Renal pelvis (tissue), 12 donors: Measurements from ENCODE around the gene FGF14. TPM values are rescaled to one million over a fixed set of nuclear protein-coding genes. Genes with fewer than 3 reads are reported as not detected.
A peak's percentile ranks its signal among the peaks of the same experiment; 100 is the strongest.

Experiments used
- DNase-seq: peaks from one replicate; pipeline ENCODE4 v3.0.0-alpha.2; 2013
- long read RNA-seq, 16 experiments: transcript quantifications; one replicate each; lab custom pipeline, GENCODE V29; 2026
- polyA plus RNA-seq, 3 donors: library from polyadenylated mRNA; unstranded; fragments of 120-200 nt; gene quantifications; one replicate each; pipeline ENCODE4 v1.2.1, GENCODE V29; 2013; ENCODE audit not compliant: insufficient read length in 3 of 3

FGF14 gene
- polyA plus RNA-seq: under 1 TPM; 0.55 to 0.94 (median 0.76) TPM
- long read RNA-seq, donor 1: 0 reads
- long read RNA-seq, donor 2: 0 reads
- long read RNA-seq, donor 3, partial matches to known transcripts: 0 of 1 reads
- long read RNA-seq, donor 3, other reads (novel, unspliced or antisense): 0 of 1 reads
- long read RNA-seq, donor 4: 0 reads
- long read RNA-seq, donor 5: 0 reads
- long read RNA-seq, donor 6: 0 reads
- long read RNA-seq, donor 7: 0 reads
- long read RNA-seq, donor 8: 0 reads
- long read RNA-seq, donor 9: 0 reads
- long read RNA-seq, donor 10: 0 reads
- long read RNA-seq, donor 11, partial matches to known transcripts: 0 of 1 reads
- long read RNA-seq, donor 11, other reads (novel, unspliced or antisense): 0 of 1 reads
- long read RNA-seq, donor 12: 0 reads
- long read RNA-seq, donor 13: 0 reads
- long read RNA-seq, donor 14: 0 reads
- long read RNA-seq, donor 15: 0 reads
- long read RNA-seq, donor 16: 0 reads

- DNase-seq: no peak
Measured at GRCh38 chr13:102401766-102402165, at the start of gene FGF14. Gene FGF14, minus strand, starts transcription at chr13:102402048.

DNA sequence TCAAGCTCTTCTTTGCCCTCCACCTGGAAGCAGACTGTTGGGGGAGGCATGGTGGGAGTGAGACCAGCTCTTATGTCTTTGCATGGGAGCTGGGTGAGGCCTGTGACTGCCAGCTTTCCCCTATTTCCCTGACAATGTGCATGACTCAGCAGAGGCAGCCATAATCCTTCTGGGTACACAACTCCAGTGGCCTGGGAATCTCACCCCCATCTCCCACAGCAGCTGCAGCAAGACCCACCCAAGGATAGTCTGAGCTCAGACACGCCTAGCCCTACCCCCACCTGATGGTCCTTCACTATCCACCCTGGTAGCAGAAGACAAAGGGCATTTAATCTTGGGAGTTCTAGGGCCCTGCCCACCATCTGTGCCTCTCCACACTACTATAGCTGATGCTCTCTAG, 41.4 kb upstream of the FGF14 start:
- DNase-seq: no peak

DNA sequence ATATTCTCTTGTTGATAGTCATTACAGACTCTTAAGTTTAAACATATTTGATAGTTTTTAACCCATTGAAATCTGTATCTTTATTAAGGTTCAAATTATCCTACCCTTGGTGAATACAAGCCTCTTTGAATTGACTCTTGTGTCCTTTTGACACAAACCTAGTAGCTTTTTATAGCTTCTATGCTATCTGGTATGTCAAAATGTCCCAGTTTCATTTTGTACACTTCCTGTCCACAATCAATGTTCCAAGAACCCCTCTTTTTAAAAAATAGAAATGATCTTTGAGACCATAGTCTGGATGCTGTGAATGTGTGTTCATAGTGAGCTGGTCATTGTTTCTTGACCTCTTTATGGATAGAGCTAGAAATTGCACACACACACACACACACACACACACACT, 39.2 kb upstream of the FGF14 start:
- DNase-seq: no peak

- peak; percentile 8 for DNase-seq
Measured at GRCh38 chr13:102440259-102440936, 38.5 kb upstream of the FGF14 start.

DNA sequence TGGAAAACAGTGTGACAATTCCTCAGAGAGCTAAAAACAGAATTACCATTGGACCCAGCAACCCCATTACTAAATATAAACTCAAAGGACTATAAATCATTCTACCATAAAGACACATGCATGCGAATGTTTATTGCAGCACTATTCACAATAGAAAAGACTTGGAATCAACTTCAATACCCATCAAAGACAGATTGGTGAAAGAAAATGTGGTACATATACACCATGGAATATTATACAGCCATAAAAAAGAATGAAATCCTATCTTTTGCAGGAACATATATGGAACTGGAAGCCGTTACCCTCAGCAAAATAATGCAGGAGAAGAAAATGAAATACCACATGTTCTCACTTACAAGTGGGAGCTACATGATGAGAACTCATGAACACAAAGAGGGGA, 20.8 kb upstream of the FGF14 start:
- DNase-seq: no peak

- DNase-seq: peak; percentile 37
Measured at GRCh38 chr13:102405499-102406100, 3.8 kb upstream of the FGF14 start.

DNA sequence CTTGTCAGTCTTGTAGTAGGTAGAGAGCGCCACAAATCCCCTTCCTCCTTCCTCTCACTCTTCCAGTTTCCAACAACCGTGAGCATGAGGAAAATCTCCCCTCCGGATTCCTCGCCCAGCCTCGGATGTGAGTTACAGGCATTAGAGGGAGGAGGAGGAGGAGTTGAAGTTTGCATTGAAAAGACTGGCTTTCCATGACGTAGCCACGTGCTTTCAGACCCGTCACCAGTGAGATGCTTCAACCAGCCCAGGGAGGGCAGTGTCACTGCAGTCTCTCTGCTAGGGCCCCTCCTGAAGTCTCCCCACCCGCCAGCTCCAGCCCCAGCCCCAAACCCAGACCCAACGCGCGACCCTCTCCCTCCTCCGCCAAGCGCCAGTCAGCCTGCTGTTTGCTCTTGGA, 442 bp upstream of the FGF14 start:
- DNase-seq: no peak

DNA sequence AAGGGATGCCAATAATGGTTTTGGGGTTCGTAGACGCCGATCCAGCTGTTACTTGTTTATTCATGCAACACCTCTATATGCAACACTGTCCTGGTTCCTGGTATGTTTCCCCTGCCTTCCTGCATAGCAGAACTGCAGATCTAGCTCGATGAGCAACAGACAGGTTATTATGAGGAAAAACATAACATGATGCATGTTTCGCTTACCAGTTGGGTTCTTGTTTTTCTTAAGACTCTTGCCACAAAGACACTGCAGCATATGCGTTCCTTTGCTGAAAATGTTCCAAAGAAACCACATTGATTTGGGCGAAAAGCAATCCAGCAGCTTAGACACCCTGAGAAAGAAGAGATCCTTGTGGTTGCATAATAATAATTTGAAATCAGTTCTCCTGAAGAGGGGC, 583 bp downstream of the FGF14 start:
- no peak for DNase-seq

- DNase-seq: no peak
Measured at GRCh38 chr13:102400675-102401145, 1.1 kb downstream of the FGF14 start.

DNA sequence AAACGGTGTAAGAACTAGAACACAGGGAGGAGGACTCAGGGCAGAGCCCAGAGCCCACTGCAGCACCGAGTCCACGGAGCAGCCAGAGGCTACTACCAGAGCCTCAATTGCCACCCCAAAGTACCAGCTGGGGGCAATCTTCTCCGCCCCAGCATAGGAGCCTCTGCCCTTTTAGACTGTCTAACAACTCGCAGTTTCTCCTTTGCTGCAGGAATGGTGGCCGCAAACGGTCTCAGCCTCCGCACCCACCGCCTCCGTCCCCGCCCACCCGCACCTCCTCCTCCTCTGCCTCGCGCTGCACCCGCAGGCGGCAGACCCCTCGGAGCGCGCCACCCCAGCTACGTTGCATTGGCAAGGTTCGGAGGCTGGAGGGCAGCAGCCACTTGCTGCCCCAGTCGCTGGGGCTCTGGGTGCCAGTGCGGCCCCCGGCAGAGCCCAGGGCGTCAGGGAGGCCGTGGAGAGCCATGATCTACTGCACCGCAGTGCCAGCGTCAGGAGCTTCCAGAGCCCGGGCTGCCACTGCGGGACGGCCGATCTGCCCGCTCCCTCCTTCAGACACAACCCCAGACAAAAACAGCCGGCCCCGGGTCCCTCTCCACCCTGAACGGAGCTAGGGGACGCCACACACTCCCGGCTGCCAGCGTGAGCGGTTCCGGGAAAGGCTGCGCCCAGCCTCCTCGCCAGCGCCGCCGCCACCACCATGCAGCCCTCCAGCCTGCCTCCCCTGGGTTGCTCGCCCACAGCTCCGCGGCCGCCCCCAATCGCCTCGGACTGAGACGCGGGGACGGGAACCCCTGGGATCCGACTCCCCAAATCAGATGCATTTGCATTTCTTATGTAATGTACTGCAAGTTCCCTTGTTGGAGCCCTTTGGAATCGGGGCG, 1.8 kb downstream of the FGF14 start:
- DNase-seq: no peak

- DNase-seq: no peak
Measured at GRCh38 chr13:102395939-102396338, 5.9 kb downstream of the FGF14 start.

DNA sequence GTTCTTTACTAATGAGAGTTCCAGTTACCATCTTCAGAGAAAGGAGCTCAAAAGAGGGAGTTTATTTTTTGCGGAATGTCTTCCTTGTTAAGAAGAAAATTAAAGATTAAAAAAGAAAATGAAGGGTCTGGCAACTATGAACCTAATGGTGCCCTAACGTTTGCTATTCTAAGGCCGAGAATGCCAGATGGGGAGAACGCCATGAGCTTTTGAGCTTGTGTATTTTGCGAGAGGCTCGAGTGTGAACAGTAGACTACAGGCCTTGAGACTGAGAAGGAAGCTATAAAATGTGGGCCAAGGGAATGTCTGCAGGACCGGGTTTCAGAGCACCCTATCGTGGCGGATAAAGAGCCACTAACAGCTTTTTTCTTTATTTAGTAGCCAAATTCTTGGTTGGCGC, 6.7 kb downstream of the FGF14 start:
- DNase-seq: no peak

DNA sequence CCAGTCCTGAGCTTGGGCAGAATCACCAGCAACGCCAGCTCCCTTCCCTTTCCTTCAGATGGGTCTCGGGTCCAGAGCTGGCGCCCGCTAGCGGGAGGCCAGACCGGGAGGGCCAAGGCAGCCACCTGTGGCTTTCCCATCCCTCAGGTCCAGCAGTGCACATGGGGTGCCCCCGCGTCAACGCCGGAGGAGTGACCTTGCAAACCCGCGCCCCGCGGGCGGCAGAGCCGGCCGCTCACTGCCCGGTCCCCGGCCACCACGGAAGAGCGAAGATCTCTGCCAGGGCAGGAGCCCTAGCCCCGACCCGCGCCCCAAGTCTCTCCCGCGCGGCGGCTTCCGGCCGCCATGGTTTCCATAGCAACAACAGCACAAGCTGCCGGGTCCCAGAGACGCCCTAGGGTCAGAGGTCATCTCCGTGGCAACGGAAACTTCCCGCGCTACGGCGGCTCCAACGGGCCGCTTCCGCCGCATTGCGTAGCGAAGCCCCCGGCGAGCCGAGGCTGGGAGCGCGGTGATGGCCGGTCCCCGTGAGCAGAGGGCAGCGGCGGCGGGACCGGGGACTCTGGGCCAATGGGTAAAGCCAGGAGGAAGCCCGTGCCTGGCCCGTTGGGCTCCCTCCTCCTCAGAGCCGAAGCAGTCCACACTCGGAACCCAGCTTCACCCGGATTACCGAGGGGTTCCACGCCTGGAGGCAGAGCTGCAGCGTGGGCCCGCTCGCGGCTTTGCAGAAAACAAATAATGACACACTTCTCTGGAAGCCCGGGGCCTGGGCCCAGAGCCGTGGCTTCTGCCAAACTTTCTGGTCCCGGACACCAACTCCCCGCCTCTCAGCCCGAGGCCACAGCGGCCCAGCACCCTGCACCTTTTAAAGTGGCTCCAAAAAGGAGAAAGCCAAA, 7.4 kb downstream of the FGF14 start:
- DNase-seq: peak; percentile 95

GRCh38 chr13:102392481-102393209, 9.2 kb downstream of the FGF14 start:
- DNase-seq: no peak

DNA sequence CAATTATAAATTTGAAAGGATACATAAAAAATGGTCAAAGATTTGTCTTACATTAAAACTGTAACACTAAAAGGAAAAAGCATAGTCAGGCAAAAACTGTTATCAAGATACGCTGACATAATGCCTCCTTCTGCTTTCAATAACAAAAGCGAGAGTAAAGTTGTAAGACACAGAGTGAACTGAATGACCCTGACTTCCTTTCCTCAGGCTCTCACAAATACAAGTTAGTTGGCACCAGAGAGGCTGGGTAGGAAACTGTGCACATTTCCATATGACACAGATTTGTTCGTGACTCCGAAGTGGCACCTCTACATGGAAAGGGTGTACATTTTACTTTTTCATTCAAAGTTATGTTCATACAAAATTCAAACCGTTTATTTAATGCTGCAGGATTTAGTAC, 15.4 kb downstream of the FGF14 start:
- no peak for DNase-seq

- no peak for DNase-seq
Measured at GRCh38 chr13:102380012-102380411, 21.8 kb downstream of the FGF14 start.

- DNase-seq: no peak
Measured at GRCh38 chr13:102376318-102376717, 25.5 kb downstream of the FGF14 start.

GRCh38 chr13:102374726-102375125, 27.1 kb downstream of the FGF14 start:
- no peak for DNase-seq

DNA sequence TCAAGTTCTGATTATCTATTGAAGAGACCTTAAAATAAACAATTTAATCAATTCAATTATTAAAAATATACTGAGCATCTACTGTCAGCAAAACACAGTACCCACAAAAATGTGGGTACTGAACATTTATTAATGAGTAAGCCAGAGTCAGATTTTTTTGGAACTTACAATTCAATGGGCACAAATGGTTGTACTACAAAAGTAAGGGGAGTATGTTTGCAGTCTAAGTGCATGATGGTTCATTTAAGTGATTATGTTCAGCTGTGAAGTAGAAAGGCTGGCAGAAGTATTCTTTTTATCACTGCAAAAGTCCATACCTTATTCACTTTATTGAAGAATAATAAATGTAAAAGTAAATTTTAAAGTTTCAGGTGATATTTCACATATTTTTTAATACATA, 27.6 kb downstream of the FGF14 start:
- DNase-seq: no peak

- no peak for DNase-seq
Measured at GRCh38 chr13:102373221-102373620, 28.6 kb downstream of the FGF14 start.
